ENCODE data around the gene INTS7.
"Not testable (repeated sequence)": the region's sequence is repeated elsewhere in the genome, so short reads cannot be mapped to it uniquely, and the experiment has no call there.

Gene INTS7

GRCh38 chr1:211918843-211919414 lies 116.4 kb downstream of the INTS7 start:
- FAIRE-seq, result no peak

GRCh38 chr1:211916458-211916857 lies 118.9 kb downstream of the INTS7 start:
- FAIRE-seq; DNase-seq (ENCODE audit: extremely low spot score, insufficient read length, low read depth): not testable (repeated sequence)

More at GRCh38 chr1:211918843-211919414, 116.4 kb downstream of the INTS7 start:
- DNase-seq (ENCODE audit: extremely low spot score, insufficient read length, low read depth), result no peak

GRCh38 chr1:211915924-211916323 lies 119.4 kb downstream of the INTS7 start:
- DNase-seq (ENCODE audit: extremely low spot score, insufficient read length, low read depth), result no peak
- FAIRE-seq, result no peak

- no peak for DNase-seq (ENCODE audit: extremely low spot score, insufficient read length, low read depth)
- FAIRE-seq, result no peak
Measured at GRCh38 chr1:211912844-211913432, 122.4 kb downstream of the INTS7 start.

GRCh38 chr1:211912038-211912437 lies 123.3 kb downstream of the INTS7 start:
- no peak for FAIRE-seq
- no peak for DNase-seq (ENCODE audit: extremely low spot score, insufficient read length, low read depth)

- no peak for FAIRE-seq
Measured at GRCh38 chr1:211910913-211911485, 124.4 kb downstream of the INTS7 start.

GRCh38 chr1:211910113-211910884 lies 125.1 kb downstream of the INTS7 start:
- no peak for DNase-seq (ENCODE audit: extremely low spot score, insufficient read length, low read depth)
- no peak for FAIRE-seq

More at GRCh38 chr1:211910913-211911485, 124.4 kb downstream of the INTS7 start:
- no peak for DNase-seq (ENCODE audit: extremely low spot score, insufficient read length, low read depth)

GRCh38 chr1:211909395-211909794 lies 126.0 kb downstream of the INTS7 start:
- FAIRE-seq, result no peak
- DNase-seq (ENCODE audit: extremely low spot score, insufficient read length, low read depth), result no peak

GRCh38 chr1:211908951-211909350 lies 126.4 kb downstream of the INTS7 start:
- DNase-seq (ENCODE audit: extremely low spot score, insufficient read length, low read depth), result no peak
- FAIRE-seq, result no peak

- FAIRE-seq (no peak), DNase-seq (ENCODE audit: extremely low spot score, insufficient read length, low read depth) (no peak)
Measured at GRCh38 chr1:211908453-211908852, 126.9 kb downstream of the INTS7 start.

- no peak for FAIRE-seq
Measured at GRCh38 chr1:211903490-211904245, 131.7 kb downstream of the INTS7 start.

GRCh38 chr1:211902624-211903291 lies 132.6 kb downstream of the INTS7 start:
- FAIRE-seq, result no peak
- no peak for DNase-seq (ENCODE audit: extremely low spot score, insufficient read length, low read depth)

More at GRCh38 chr1:211903490-211904245, 131.7 kb downstream of the INTS7 start:
- DNase-seq (ENCODE audit: extremely low spot score, insufficient read length, low read depth), result no peak

GRCh38 chr1:211901945-211902344 lies 133.4 kb downstream of the INTS7 start:
- no peak for FAIRE-seq
- no peak for DNase-seq (ENCODE audit: extremely low spot score, insufficient read length, low read depth)

GRCh38 chr1:211900441-211900840 lies 134.9 kb downstream of the INTS7 start:
- DNase-seq (ENCODE audit: extremely low spot score, insufficient read length, low read depth) (no peak), FAIRE-seq (no peak)

- no peak for FAIRE-seq
- DNase-seq (ENCODE audit: extremely low spot score, insufficient read length, low read depth), result no peak
Measured at GRCh38 chr1:211896958-211897357, 138.4 kb downstream of the INTS7 start.

GRCh38 chr1:211895126-211895759 lies 140.1 kb downstream of the INTS7 start:
- no peak for DNase-seq (ENCODE audit: extremely low spot score, insufficient read length, low read depth)

GRCh38 chr1:211894312-211894711 lies 141.0 kb downstream of the INTS7 start:
- DNase-seq (ENCODE audit: extremely low spot score, insufficient read length, low read depth) (no peak), FAIRE-seq (no peak)

More at GRCh38 chr1:211895126-211895759, 140.1 kb downstream of the INTS7 start:
- FAIRE-seq, result no peak

GRCh38 chr1:211893260-211893659 lies 142.1 kb downstream of the INTS7 start:
- no peak for DNase-seq (ENCODE audit: extremely low spot score, insufficient read length, low read depth)
- FAIRE-seq, result no peak

- DNase-seq (ENCODE audit: extremely low spot score, insufficient read length, low read depth), result no peak
- FAIRE-seq, result no peak
Measured at GRCh38 chr1:211892577-211892976, 142.8 kb downstream of the INTS7 start.

Data from GM18507 (cell line).